ENCODE results near the gene GGTLC1. TPM values are rescaled to one million over a fixed set of nuclear protein-coding genes. Genes with fewer than 3 reads are reported as not detected.

Gene GGTLC1
- total and polyA plus RNA-seq, 5 donors from 2014 or later, result not detected

DNA sequence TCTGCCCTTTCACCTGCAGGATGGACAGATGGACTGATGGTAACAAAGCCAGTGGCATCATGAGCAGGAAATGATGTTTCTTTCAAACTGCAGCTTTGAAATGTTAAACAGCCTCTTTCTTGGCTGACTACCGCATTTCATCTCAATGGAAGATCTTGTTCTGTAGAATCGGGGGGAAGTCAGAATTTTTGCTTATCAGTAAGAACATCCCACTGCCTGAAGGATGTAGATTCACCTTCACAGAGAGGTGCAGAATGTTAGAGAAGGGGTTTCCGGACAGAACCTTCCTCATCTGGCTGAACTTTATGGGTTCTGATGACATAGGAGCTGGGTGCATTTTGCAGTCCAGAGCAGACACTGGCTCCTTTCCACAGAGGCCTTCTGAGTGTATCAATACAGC, 32.7 kb downstream of the GGTLC1 start:
- Histone ChIP-seq H3K4me3 (ENCODE audit: low read depth, low read length) (no peak overlapping the region), H3K9me3 (ENCODE audit: control insufficient read depth in 2 of 2, low read length in 2 of 2) (no peaks in the 10 kb centered on the region), H3K27me3 (ENCODE audit: control insufficient read depth, insufficient read depth, low read length) (peaks cover 12% of the 10 kb centered on the region), H3K36me3 (ENCODE audit: control insufficient read depth, insufficient read depth, low read length) (no peaks in the 10 kb centered on the region), H3K27ac (ENCODE audit: insufficient read depth, low read length, poor library complexity, severe bottlenecking) (no peak overlapping the region), H3K4me1 (ENCODE audit: control insufficient read depth, insufficient read depth, low read length, poor library complexity, severe bottlenecking) (no peaks in the 10 kb centered on the region)
- Mint-ChIP-seq H3K36me3 (no peaks in the 10 kb centered on the region), H3K4me3 (no peak overlapping the region), H3K27me3 (peaks cover 13% of the 10 kb centered on the region), H3K9me3 (no peaks in the 10 kb centered on the region), H3K27ac (no peak overlapping the region), H3K4me1 (no peaks in the 10 kb centered on the region)
- no peak for DNase-seq
- no peak for ATAC-seq (ENCODE audit: low read depth in 2 of 2)

GRCh38 chr20:23954008-23954745, 34.4 kb downstream of the GGTLC1 start:
- ATAC-seq (ENCODE audit: low read depth in 2 of 2) (no peak), DNase-seq (no peak)
- Mint-ChIP-seq H3K9me3 (no peaks in the 10 kb centered on the region), H3K27me3 (peaks cover 15% of the 10 kb centered on the region), H3K4me3 (no peak overlapping the region), H3K4me1 (no peaks in the 10 kb centered on the region), H3K36me3 (no peaks in the 10 kb centered on the region), H3K27ac (no peak overlapping the region)
- H3K9me3 ChIP-seq (ENCODE audit: control insufficient read depth in 2 of 2, low read length in 2 of 2), result no peaks in the 10 kb centered on the region
- H3K27ac ChIP-seq (ENCODE audit: insufficient read depth, low read length, poor library complexity, severe bottlenecking), result no peak overlapping the region
- H3K27me3 ChIP-seq (ENCODE audit: control insufficient read depth, insufficient read depth, low read length), result peaks cover 4% of the 10 kb centered on the region
- H3K4me1 ChIP-seq (ENCODE audit: control insufficient read depth, insufficient read depth, low read length, poor library complexity, severe bottlenecking), result no peaks in the 10 kb centered on the region
- no peaks in the 10 kb centered on the region for H3K36me3 ChIP-seq (ENCODE audit: control insufficient read depth, insufficient read depth, low read length)
- H3K4me3 ChIP-seq (ENCODE audit: low read depth, low read length), result no peak overlapping the region

DNA sequence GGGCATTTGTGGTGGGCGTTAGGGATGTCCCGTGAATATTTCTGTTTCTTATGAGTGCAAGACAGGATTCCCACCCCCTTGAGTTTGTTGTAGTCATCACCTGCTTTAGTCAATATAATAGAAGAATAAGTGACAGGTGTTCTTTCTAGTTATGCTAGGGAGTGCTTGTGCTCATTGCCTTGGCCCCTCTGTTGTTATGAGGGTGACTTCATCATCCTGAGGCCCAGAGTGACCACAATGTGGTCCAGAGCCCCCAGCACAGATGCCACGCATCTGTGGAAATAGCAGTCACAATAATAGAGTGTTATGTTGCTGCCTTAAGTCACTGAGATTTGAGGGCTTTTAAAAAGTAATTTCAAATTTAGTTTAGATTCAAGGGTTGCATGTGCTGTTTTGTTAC, 42.4 kb downstream of the GGTLC1 start:
- Mint-ChIP-seq H3K36me3 (no peaks in the 10 kb centered on the region), H3K27me3 (peaks cover 5% of the 10 kb centered on the region), H3K4me3 (no peak overlapping the region), H3K9me3 (no peaks in the 10 kb centered on the region), H3K27ac (no peak overlapping the region), H3K4me1 (no peaks in the 10 kb centered on the region)
- Histone ChIP-seq H3K9me3 (ENCODE audit: control insufficient read depth in 2 of 2, low read length in 2 of 2) (no peaks in the 10 kb centered on the region), H3K27me3 (ENCODE audit: control insufficient read depth, insufficient read depth, low read length) (peaks cover 1% of the 10 kb centered on the region), H3K4me1 (ENCODE audit: control insufficient read depth, insufficient read depth, low read length, poor library complexity, severe bottlenecking) (no peaks in the 10 kb centered on the region), H3K4me3 (ENCODE audit: low read depth, low read length) (no peak overlapping the region), H3K36me3 (ENCODE audit: control insufficient read depth, insufficient read depth, low read length) (no peaks in the 10 kb centered on the region), H3K27ac (ENCODE audit: insufficient read depth, low read length, poor library complexity, severe bottlenecking) (no peak overlapping the region)
- no peak for ATAC-seq (ENCODE audit: low read depth in 2 of 2)
- DNase-seq, result no peak

DNA sequence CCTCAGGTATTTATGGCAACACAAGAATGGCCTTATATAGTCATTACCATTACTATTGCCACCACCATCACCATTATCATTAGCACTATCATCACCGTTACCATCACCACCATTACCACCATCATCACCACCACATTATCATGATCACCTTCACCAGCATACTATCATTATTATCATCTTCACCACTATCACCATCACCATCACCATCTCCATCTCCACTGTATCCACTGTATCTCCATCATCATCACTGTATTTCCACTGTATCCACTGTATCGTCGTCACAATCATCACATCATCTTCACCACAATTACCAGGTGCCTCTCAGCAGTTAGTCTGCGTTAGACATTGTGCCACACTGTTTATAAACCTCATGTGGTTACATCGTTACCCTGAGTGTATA, 45.3 kb downstream of the GGTLC1 start:
- H3K27me3 Mint-ChIP-seq, result no peaks in the 10 kb centered on the region
- H3K36me3 ChIP-seq (ENCODE audit: control insufficient read depth, insufficient read depth, low read length), result no peaks in the 10 kb centered on the region
- ATAC-seq (ENCODE audit: low read depth in 2 of 2) (no peak), DNase-seq (no peak)
- no peaks in the 10 kb centered on the region for H3K4me1 ChIP-seq (ENCODE audit: control insufficient read depth, insufficient read depth, low read length, poor library complexity, severe bottlenecking)
- H3K4me3 Mint-ChIP-seq, result no peak overlapping the region
- no peaks in the 10 kb centered on the region for H3K4me1 Mint-ChIP-seq
- H3K27me3 ChIP-seq (ENCODE audit: control insufficient read depth, insufficient read depth, low read length), result peaks cover 1% of the 10 kb centered on the region
- H3K9me3 Mint-ChIP-seq, result no peaks in the 10 kb centered on the region
- no peak overlapping the region for H3K27ac Mint-ChIP-seq
- no peak overlapping the region for H3K27ac ChIP-seq (ENCODE audit: insufficient read depth, low read length, poor library complexity, severe bottlenecking)
- H3K36me3 Mint-ChIP-seq, result no peaks in the 10 kb centered on the region
- no peaks in the 10 kb centered on the region for H3K9me3 ChIP-seq (ENCODE audit: control insufficient read depth in 2 of 2, low read length in 2 of 2)
- no peak overlapping the region for H3K4me3 ChIP-seq (ENCODE audit: low read depth, low read length)

DNA sequence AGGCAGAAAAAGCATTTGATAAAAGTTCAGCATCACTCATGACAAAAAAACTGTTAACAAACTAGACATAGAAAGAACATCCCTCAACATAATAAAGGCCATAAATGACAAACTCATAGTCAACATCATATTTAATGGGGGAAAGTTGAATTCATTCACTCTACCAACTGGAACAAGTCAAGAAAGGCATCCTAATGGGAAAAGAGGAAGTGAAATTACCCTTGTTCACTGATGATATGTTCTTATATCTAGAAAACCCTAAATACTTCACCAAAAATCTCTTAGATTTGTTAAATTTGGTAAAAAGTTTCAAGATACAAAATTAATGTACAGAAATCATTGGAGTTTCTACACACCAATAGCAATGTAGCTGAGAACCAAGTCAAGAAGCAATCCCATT, 48.9 kb downstream of the GGTLC1 start:
- no peaks in the 10 kb centered on the region for H3K27me3 Mint-ChIP-seq

GRCh38 chr20:23939063-23939462, 49.5 kb downstream of the GGTLC1 start:
- H3K4me1 Mint-ChIP-seq, result peaks cover 0 to 2% (median 0%) of the 10 kb centered on the region in 4 donors
- H3K27me3 ChIP-seq (ENCODE audit: control insufficient read depth, insufficient read depth, low read length), result no peaks in the 10 kb centered on the region
- H3K27me3 Mint-ChIP-seq, result no peaks in the 10 kb centered on the region
- no peak overlapping the region for H3K4me3 Mint-ChIP-seq
- H3K36me3 ChIP-seq (ENCODE audit: control insufficient read depth, insufficient read depth, low read length), result no peaks in the 10 kb centered on the region
- H3K9me3 Mint-ChIP-seq, result no peaks in the 10 kb centered on the region
- no peaks in the 10 kb centered on the region for H3K4me1 ChIP-seq (ENCODE audit: control insufficient read depth, insufficient read depth, low read length, poor library complexity, severe bottlenecking)
- no peak overlapping the region for H3K4me3 ChIP-seq (ENCODE audit: low read depth, low read length)
- no peak overlapping the region for H3K27ac Mint-ChIP-seq
- no peaks in the 10 kb centered on the region for H3K36me3 Mint-ChIP-seq
- no peak for DNase-seq
- ATAC-seq (ENCODE audit: low read depth in 2 of 2), result no peak
- no peak overlapping the region for H3K27ac ChIP-seq (ENCODE audit: insufficient read depth, low read length, poor library complexity, severe bottlenecking)
- no peaks in the 10 kb centered on the region for H3K9me3 ChIP-seq (ENCODE audit: control insufficient read depth in 2 of 2, low read length in 2 of 2)

More for the DNA sequence above, 48.9 kb downstream of the GGTLC1 start:
- Mint-ChIP-seq H3K9me3 (no peaks in the 10 kb centered on the region), H3K27ac (no peak overlapping the region), H3K4me3 (no peak overlapping the region), H3K36me3 (no peaks in the 10 kb centered on the region), H3K4me1 (peaks cover 0 to 2% (median 0%) of the 10 kb centered on the region in 4 donors)
- no peak overlapping the region for H3K4me3 ChIP-seq (ENCODE audit: low read depth, low read length)
- ATAC-seq (ENCODE audit: low read depth in 2 of 2), result no peak
- no peaks in the 10 kb centered on the region for H3K4me1 ChIP-seq (ENCODE audit: control insufficient read depth, insufficient read depth, low read length, poor library complexity, severe bottlenecking)
- H3K36me3 ChIP-seq (ENCODE audit: control insufficient read depth, insufficient read depth, low read length), result no peaks in the 10 kb centered on the region
- no peaks in the 10 kb centered on the region for H3K9me3 ChIP-seq (ENCODE audit: control insufficient read depth in 2 of 2, low read length in 2 of 2)
- H3K27ac ChIP-seq (ENCODE audit: insufficient read depth, low read length, poor library complexity, severe bottlenecking), result no peak overlapping the region
- no peaks in the 10 kb centered on the region for H3K27me3 ChIP-seq (ENCODE audit: control insufficient read depth, insufficient read depth, low read length)
- DNase-seq, result no peak

- H3K4me1 Mint-ChIP-seq, result peaks cover 0 to 2% (median 0%) of the 10 kb centered on the region in 4 donors
- H3K27ac ChIP-seq (ENCODE audit: insufficient read depth, low read length, poor library complexity, severe bottlenecking), result no peak overlapping the region
- H3K9me3 ChIP-seq (ENCODE audit: control insufficient read depth in 2 of 2, low read length in 2 of 2), result no peaks in the 10 kb centered on the region
- H3K4me1 ChIP-seq (ENCODE audit: control insufficient read depth, insufficient read depth, low read length, poor library complexity, severe bottlenecking), result no peaks in the 10 kb centered on the region
- no peaks in the 10 kb centered on the region for H3K36me3 Mint-ChIP-seq
- DNase-seq (no peak), ATAC-seq (ENCODE audit: low read depth in 2 of 2) (no peak)
- H3K27me3 ChIP-seq (ENCODE audit: control insufficient read depth, insufficient read depth, low read length), result no peaks in the 10 kb centered on the region
- no peak overlapping the region for H3K4me3 ChIP-seq (ENCODE audit: low read depth, low read length)
- no peak overlapping the region for H3K4me3 Mint-ChIP-seq
- no peaks in the 10 kb centered on the region for H3K36me3 ChIP-seq (ENCODE audit: control insufficient read depth, insufficient read depth, low read length)
- no peaks in the 10 kb centered on the region for H3K9me3 Mint-ChIP-seq
- H3K27me3 Mint-ChIP-seq, result no peaks in the 10 kb centered on the region
- H3K27ac Mint-ChIP-seq, result no peak overlapping the region
These were observed 50.5 kb downstream of the GGTLC1 start for GRCh38 chr20:23938118-23938438.

DNA sequence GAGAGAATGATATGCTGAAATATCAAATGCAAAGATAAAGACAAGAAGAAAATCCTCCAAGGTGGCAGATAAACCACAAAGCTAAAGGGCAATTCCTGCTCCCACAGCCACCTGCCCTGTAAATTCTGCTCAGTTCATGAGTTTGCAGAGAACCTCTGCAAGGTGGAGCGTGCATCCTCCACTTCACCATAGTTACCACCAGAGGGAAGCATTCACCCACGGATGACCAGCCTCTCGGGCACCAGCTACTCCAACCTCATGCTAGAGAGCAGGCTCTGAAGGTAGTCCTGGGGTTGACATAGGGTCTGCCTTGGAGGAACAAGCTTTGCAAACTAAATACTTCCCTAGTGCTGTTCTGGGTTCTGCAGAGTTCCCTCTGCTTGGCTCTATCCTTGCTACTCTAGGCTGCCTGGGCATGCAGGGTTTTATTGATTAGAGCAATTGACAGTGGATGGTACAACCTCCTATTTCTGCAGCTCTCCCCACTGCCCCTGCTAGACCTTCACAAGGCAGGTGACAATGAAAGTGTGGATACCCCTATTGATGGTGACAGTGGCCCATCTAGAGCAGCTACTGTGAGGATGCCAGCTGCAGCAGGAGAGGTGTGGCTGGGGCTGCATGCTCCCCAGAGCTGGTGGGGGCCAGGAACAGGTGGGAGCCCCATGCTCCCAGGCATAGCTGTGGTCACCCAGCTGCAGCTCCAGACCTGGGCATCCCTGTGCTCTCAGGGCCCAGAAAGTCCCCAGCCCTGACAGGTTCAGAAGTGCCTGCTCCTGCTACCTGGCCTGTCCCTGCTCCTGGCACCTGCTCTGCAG, 51.1 kb downstream of the GGTLC1 start:
- peak; percentile 36 to 64 (median 58) for DNase-seq
- peak; percentile 67 to 81 for ATAC-seq (ENCODE audit: low read depth in 2 of 2)
- H3K36me3 ChIP-seq (ENCODE audit: control insufficient read depth, insufficient read depth, low read length), result no peaks in the 10 kb centered on the region
- no peak overlapping the region for H3K27ac ChIP-seq (ENCODE audit: insufficient read depth, low read length, poor library complexity, severe bottlenecking)
- no peaks in the 10 kb centered on the region for H3K9me3 ChIP-seq (ENCODE audit: control insufficient read depth in 2 of 2, low read length in 2 of 2)
- H3K27me3 Mint-ChIP-seq, result no peaks in the 10 kb centered on the region
- no peaks in the 10 kb centered on the region for H3K9me3 Mint-ChIP-seq
- H3K36me3 Mint-ChIP-seq, result no peaks in the 10 kb centered on the region
- no peak overlapping the region for H3K27ac Mint-ChIP-seq
- H3K4me3 Mint-ChIP-seq, result no peak overlapping the region
- no peaks in the 10 kb centered on the region for H3K4me1 ChIP-seq (ENCODE audit: control insufficient read depth, insufficient read depth, low read length, poor library complexity, severe bottlenecking)
- H3K27me3 ChIP-seq (ENCODE audit: control insufficient read depth, insufficient read depth, low read length), result no peaks in the 10 kb centered on the region
- no peak overlapping the region for H3K4me3 ChIP-seq (ENCODE audit: low read depth, low read length)
- H3K4me1 Mint-ChIP-seq, result peaks cover 0 to 2% (median 0%) of the 10 kb centered on the region in 4 donors

Data from CD4-positive, CD25-positive, alpha-beta regulatory T cell (primary cell).